Adrenal gland (tissue), 12 donors: ENCODE data around the gene INHBA. TPM values are rescaled to one million over a fixed set of nuclear protein-coding genes. Genes with fewer than 3 reads are reported as not detected.

Experiments
- DNase-seq, 7 donors: peaks; one replicate each; pipeline ENCODE4 v3.0.0-alpha.2; 2019 to 2020
- H3K27ac ChIP-seq, 5 donors: fragments of 200-600 bp; sonication (generic) in 4 of 5; 1 replicate in 3 of 5; 2 replicates in 2 of 5; pipeline versions ENCODE4 v1.5.1 to v1.8.0; 2016 to 2020; ENCODE audit warnings: mild to moderate bottlenecking in 1 of 5
- H3K27me3 ChIP-seq: fragments of 200-600 bp; 2 replicates; pipeline ENCODE4 v1.8.0; 2021
- H3K36me3 ChIP-seq, 2 donors: fragments of 200-600 bp; replicated peaks in 1 of 2; 1 replicate in 1 of 2; 2 replicates in 1 of 2; pipeline versions ENCODE4 v1.5.1 to v1.8.0; 2018 to 2022
- H3K4me1 ChIP-seq, 2 donors: fragments of 200-600 bp; replicated peaks in 1 of 2; 1 replicate in 1 of 2; 2 replicates in 1 of 2; pipeline versions ENCODE4 v1.5.1 to v1.8.0; 2018 to 2021
- H3K4me3 ChIP-seq, 4 donors: fragments of 200-600 bp; sonication (generic) in 3 of 4; one replicate each; pipeline ENCODE4 v1.5.1; 2016 to 2018
- H3K9me3 ChIP-seq, 3 donors: fragments of 200-600 bp; sonication (generic) in 1 of 3; replicated peaks in 1 of 3; 1 replicate in 2 of 3; 2 replicates in 1 of 3; pipeline versions ENCODE4 v1.5.1 to v1.8.0; 2016 to 2021
- POLR2A ChIP-seq, 2 donors: fragments of 450-650 bp; IDR thresholded peaks; one replicate each; pipeline ENCODE4 v1.6.1; 2017; ENCODE audit warnings: antibody characterized with exemption in 2 of 2, mild to moderate bottlenecking in 2 of 2, moderate library complexity in 1 of 2
- WGBS, 4 donors: extraction: QIAGEN DNeasy Blood & Tissue Kit in 2 of 4; methylation state at CpG; one replicate each; pipeline versions ENCODE4 v1.1.5 to v1.1.7; 2013 to 2017; 5-methylcytosine and 5-hydroxymethylcytosine counted together
- intact Hi-C, 2 donors: fragments of 100-400 bp; cut with DNase I; formaldehyde crosslinking; loops; one replicate each; pipeline versions ENCODE4 v1.14.1 to v1.15.0; 2022 to 2023
- polyA plus RNA-seq, 3 donors: library from polyadenylated mRNA; stranded (reverse); fragments of 200-250 nt in 2 of 3; fragments of 350-450 nt in 1 of 3; fragmentation: Illumina TruSeq in 1 of 3; extraction: RNeasy Lipid Tissue Mini Kit (QIAGEN cat#74804) in 1 of 3; gene quantifications; one replicate each; pipeline ENCODE4 v1.2.3, GENCODE V29; 2013 to 2014
- total RNA-seq, 9 donors: library from RNA; depleted of rRNA in 4 of 9; stranded (reverse); fragments of >200 nt in 4 of 9; fragments of 120-200 nt in 1 of 9; fragmentation: NEBNext Ultra II Directional in 1 of 9; extraction: Animal tissue kit (Norgen Biotek cat#: 25700) in 1 of 9; gene quantifications; one replicate each; pipeline versions ENCODE4 v1.1.0 to v1.2.4, GENCODE V29; 2013 to 2023
- TF ChIP-seq, protein P1 (sequence below), 6 experiments: fragments of 450-650 bp in 4 of 6; fragments of 200-600 bp in 2 of 6; sonication (generic) in 1 of 6; IDR thresholded peaks; 1 replicate in 5 of 6; 2 replicates in 1 of 6; pipeline versions ENCODE4 v1.5.1 to v1.8.0; 2016 to 2021; ENCODE audit warnings: antibody characterized with exemption in 6 of 6, mild to moderate bottlenecking in 2 of 6, moderate library complexity in 1 of 6
- donor health status: healthy with polysubstance abuse.
- donor health status: Bipolar disorder and iron deficiency.
- donor health status: DM: yes; HTN: yes; CAD: no.
- donor health status: DM: no; HTN: no; CAD: no.
- donor health status: DM: no; HTN: no; CAD: no.
- donor health status: DM: yes; HTN: yes; CAD: no.

The INHBA gene
- total and polyA plus RNA-seq, 12 donors, result 0.35 to 4.1 (median 0.89) TPM

DNA sequence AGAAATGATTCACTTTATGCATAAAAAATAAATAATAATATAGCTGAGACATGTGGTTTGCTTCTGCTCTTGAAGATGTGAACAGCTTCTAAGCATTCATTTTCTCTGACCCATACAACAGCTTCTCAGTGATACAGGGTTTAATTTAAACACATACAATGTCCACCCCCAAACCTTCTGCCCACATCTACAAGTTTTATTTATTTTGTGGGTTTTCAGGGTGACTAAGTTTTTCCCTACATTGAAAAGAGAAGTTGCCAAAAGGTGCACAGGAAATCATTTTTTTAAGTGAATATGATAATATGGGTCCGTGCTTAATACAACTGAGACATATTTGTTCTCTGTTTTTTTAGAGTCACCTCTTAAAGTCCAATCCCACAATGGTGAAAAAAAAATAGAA lies 17.2 kb downstream of the INHBA start:
- Histone ChIP-seq H3K9me3 (peaks cover 0 to 3% (median 0%) of the 10 kb centered on the region in 3 donors), H3K36me3 (no peaks in the 10 kb centered on the region), H3K27me3 (no peaks in the 10 kb centered on the region), H3K27ac (no peak overlapping the region), H3K4me1 (no peaks in the 10 kb centered on the region), H3K4me3 (no peak overlapping the region)
- DNase-seq, result no peak
- intact Hi-C loops, result no loop called here
- TF ChIP-seq, protein P1, sequence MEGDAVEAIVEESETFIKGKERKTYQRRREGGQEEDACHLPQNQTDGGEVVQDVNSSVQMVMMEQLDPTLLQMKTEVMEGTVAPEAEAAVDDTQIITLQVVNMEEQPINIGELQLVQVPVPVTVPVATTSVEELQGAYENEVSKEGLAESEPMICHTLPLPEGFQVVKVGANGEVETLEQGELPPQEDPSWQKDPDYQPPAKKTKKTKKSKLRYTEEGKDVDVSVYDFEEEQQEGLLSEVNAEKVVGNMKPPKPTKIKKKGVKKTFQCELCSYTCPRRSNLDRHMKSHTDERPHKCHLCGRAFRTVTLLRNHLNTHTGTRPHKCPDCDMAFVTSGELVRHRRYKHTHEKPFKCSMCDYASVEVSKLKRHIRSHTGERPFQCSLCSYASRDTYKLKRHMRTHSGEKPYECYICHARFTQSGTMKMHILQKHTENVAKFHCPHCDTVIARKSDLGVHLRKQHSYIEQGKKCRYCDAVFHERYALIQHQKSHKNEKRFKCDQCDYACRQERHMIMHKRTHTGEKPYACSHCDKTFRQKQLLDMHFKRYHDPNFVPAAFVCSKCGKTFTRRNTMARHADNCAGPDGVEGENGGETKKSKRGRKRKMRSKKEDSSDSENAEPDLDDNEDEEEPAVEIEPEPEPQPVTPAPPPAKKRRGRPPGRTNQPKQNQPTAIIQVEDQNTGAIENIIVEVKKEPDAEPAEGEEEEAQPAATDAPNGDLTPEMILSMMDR (IDR thresholded peaks at IDR 0.05), result no peak
- no peak for TF ChIP-seq POLR2A (IDR thresholded peaks at IDR 0.05)
- WGBS, 4 donors, result 57 to 79% (median 69%) methylated on average over 1 of the region's 1 CpG

DNA sequence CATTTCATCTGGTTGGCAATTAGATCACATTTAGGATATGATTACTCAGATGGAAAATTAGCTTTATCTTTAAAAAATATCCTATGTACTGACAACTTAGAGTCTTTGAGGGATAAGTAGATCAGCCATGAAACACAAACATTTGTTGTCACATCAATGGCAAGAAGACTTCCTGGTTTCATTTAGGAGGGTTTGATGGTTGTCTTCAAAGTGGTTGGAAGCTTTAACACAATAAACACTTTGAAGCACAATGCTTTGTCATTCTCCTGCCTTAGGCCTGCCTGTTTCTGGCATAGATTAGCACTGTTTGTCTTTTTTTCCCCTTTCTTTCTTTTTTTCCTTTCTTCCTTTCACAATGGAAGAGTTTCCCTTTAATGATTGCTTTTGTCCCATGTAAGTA lies 20.5 kb downstream of the INHBA start:
- no peak overlapping the region for H3K4me3 ChIP-seq
- H3K27me3 ChIP-seq, result no peaks in the 10 kb centered on the region
- TF ChIP-seq, protein P1 (IDR thresholded peaks at IDR 0.05), result no peak
- no peak for TF ChIP-seq POLR2A (IDR thresholded peaks at IDR 0.05)
- no peaks in the 10 kb centered on the region for H3K36me3 ChIP-seq
- DNase-seq, result no peak
- H3K27ac ChIP-seq, result no peak overlapping the region
- no peaks in the 10 kb centered on the region for H3K4me1 ChIP-seq
- peaks cover 0 to 3% (median 0%) of the 10 kb centered on the region in 3 donors for H3K9me3 ChIP-seq
- intact Hi-C loops, result no loop called here

DNA sequence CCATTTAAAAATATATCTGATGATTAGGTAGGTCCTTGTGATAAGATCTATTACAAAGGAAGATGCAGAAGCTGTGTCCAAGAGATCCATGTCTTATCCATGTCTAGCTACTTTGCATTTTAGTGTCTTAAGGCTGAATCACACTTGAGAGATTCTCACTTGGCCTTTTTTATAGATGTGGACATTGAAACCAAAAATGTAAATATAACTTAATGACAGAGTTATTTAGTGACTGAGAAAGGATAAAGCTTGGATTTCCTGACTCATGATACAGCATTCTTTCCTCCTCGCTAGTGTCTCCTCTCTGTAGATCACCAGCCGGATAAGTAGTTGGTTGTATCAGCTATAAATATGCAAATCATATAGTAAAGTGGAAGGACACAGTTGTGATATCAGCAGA lies 23.3 kb downstream of the INHBA start:
- no peaks in the 10 kb centered on the region for H3K4me1 ChIP-seq
- no peak overlapping the region for H3K4me3 ChIP-seq
- intact Hi-C loops, result no loop called here
- peaks cover 0 to 3% (median 0%) of the 10 kb centered on the region in 3 donors for H3K9me3 ChIP-seq
- TF ChIP-seq, protein P1 (IDR thresholded peaks at IDR 0.05), result no peak
- H3K27ac ChIP-seq, result no peak overlapping the region
- DNase-seq, result no peak
- no peaks in the 10 kb centered on the region for H3K36me3 ChIP-seq
- 76 to 89% (median 88%) methylated on average over 2 of the region's 2 CpGs for WGBS, 4 donors
- H3K27me3 ChIP-seq, result no peaks in the 10 kb centered on the region

DNA sequence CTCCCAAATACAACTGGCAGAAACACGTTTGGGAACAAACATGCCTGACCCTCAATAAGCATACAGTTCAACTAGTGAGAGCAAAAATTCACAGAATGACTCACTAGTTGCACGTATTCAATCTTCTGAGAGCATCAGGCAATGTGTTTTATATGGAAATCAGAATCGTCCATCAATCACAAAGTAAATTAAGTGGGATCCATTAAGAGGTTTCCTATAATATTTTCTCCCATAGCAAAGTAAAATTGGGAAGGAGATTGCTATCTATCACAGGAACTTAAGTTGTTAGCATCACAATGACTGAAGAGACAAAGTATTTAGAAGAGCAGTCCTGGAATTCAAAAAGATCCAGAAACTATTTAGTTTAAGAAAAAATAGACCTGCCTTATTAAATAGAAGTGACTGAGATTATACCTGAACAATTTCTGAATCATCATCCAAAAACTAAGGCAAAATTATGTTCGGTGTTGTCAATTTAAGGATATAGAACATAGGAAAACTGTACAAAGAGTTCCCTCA lies 28.3 kb downstream of the INHBA start:
- WGBS, 4 donors, result 61 to 71% (median 64%) methylated on average over 4 of the region's 4 CpGs
- intact Hi-C loops, result no loop called here

More for the DNA sequence above, 28.3 kb downstream of the INHBA start:
- TF ChIP-seq, protein P1 (IDR thresholded peaks at IDR 0.05), result no peak
- no peak for TF ChIP-seq POLR2A (IDR thresholded peaks at IDR 0.05)
- H3K27me3 ChIP-seq, result no peaks in the 10 kb centered on the region
- no peaks in the 10 kb centered on the region for H3K4me1 ChIP-seq
- H3K27ac ChIP-seq, result no peak overlapping the region
- DNase-seq, result no peak
- H3K4me3 ChIP-seq, result no peak overlapping the region
- no peaks in the 10 kb centered on the region for H3K9me3 ChIP-seq
- H3K36me3 ChIP-seq, result no peaks in the 10 kb centered on the region
